CD14-positive monocyte (primary cell): ENCODE measurements around the gene TBC1D22A. TPM values are rescaled to one million over a fixed set of nuclear protein-coding genes. Genes with fewer than 3 reads are reported as not detected.

Experiments
- DNase-seq, 3 donors: peaks; one replicate each; pipeline ENCODE4 v3.0.0-alpha.2; 2011 to 2022
- H2AFZ ChIP-seq: 2 replicates; pipeline ENCODE4 v1.6.0; 2012; ENCODE audit warnings: mild to moderate bottlenecking, low read depth, low read length, inconsistent platforms; ENCODE audit not compliant: insufficient read depth, poor library complexity, severe bottlenecking
- H3K27ac ChIP-seq, 2 donors: 1 replicate in 1 of 2; 2 replicates in 1 of 2; pipeline ENCODE4 v1.5.1; 2012 to 2013; ENCODE audit warnings: low read length in 2 of 2, control low read depth in 1 of 2, inconsistent platforms in 1 of 2, low read depth in 1 of 2, mild to moderate bottlenecking in 1 of 2
- H3K27me3 ChIP-seq, 2 donors: one replicate each; pipeline versions ENCODE4 v1.6.0 to v1.6.1; 2011 to 2013; ENCODE audit warnings: low read length in 2 of 2; ENCODE audit not compliant: control insufficient read depth in 2 of 2, insufficient read depth in 2 of 2
- H3K36me3 ChIP-seq, 2 donors: replicated peaks in 1 of 2; 1 replicate in 1 of 2; 2 replicates in 1 of 2; pipeline versions ENCODE4 v1.5.1 to v1.6.1; 2012 to 2013; ENCODE audit warnings: low read length in 2 of 2, control low read depth in 1 of 2, inconsistent platforms in 1 of 2, mild to moderate bottlenecking in 1 of 2; ENCODE audit not compliant: insufficient read depth in 2 of 2, control insufficient read depth in 1 of 2
- H3K4me1 ChIP-seq, 2 donors: 1 replicate in 1 of 2; 2 replicates in 1 of 2; pipeline versions ENCODE4 v1.5.1 to v1.6.1; 2012 to 2013; ENCODE audit warnings: low read length in 2 of 2, control low read depth in 1 of 2, inconsistent platforms in 1 of 2, mild to moderate bottlenecking in 1 of 2, moderate library complexity in 1 of 2; ENCODE audit not compliant: insufficient read depth in 2 of 2, control insufficient read depth in 1 of 2
- H3K4me2 ChIP-seq: replicated peaks from 2 replicates; pipeline ENCODE3; 2012; ENCODE audit warnings: low read length, moderate library complexity, mild to moderate bottlenecking; ENCODE audit not compliant: poor library complexity, severe bottlenecking; ENCODE audit errors: extremely low read depth
- H3K4me3 ChIP-seq, 3 experiments: fragments of 200-600 bp in 1 of 3; sonication (generic) in 1 of 3; replicated peaks in 1 of 3; 1 replicate in 2 of 3; 2 replicates in 1 of 3; pipeline ENCODE4 v1.5.1; 2011 to 2013; ENCODE audit warnings: low read length in 3 of 3, mild to moderate bottlenecking in 3 of 3, control low read depth in 2 of 3, low read depth in 2 of 3, inconsistent platforms in 1 of 3, moderate library complexity in 1 of 3
- H3K79me2 ChIP-seq: 2 replicates; pipeline ENCODE4 v1.6.0; 2012; ENCODE audit warnings: mild to moderate bottlenecking, control low read depth, inconsistent platforms, low read length, moderate library complexity; ENCODE audit not compliant: insufficient read depth
- H3K9ac ChIP-seq: 2 replicates; pipeline ENCODE4 v1.6.0; 2017; ENCODE audit warnings: low read length, mild to moderate bottlenecking; ENCODE audit not compliant: insufficient read depth, poor library complexity, severe bottlenecking
- H3K9me3 ChIP-seq, 2 donors: replicated peaks in 1 of 2; 1 replicate in 1 of 2; 2 replicates in 1 of 2; pipeline versions ENCODE4 v1.5.1 to v1.6.1; 2012 to 2013; ENCODE audit warnings: low read length in 2 of 2, control low read depth in 1 of 2; ENCODE audit not compliant: control insufficient read depth in 1 of 2, insufficient read depth in 1 of 2
- H4K20me1 ChIP-seq: 2 replicates; pipeline ENCODE4 v1.6.0; 2012; ENCODE audit warnings: mild to moderate bottlenecking, low read length, control low read depth, moderate library complexity; ENCODE audit not compliant: insufficient read depth
- H3K27ac Mint-ChIP-seq, 7 donors: one replicate each; pipeline ENCODE4 v1.8.0; 2020; ENCODE audit warnings: mild to moderate bottlenecking in 7 of 7, mixed read lengths in 7 of 7, moderate library complexity in 6 of 7, inconsistent platforms in 2 of 7
- H3K27me3 Mint-ChIP-seq, 3 donors: one replicate each; pipeline ENCODE4 v1.8.0; 2021 to 2022; ENCODE audit warnings: low read depth in 3 of 3, mild to moderate bottlenecking in 3 of 3, mixed read lengths in 3 of 3, moderate library complexity in 3 of 3, inconsistent platforms in 1 of 3
- H3K36me3 Mint-ChIP-seq, 2 donors: one replicate each; pipeline ENCODE4 v1.8.0; 2020; ENCODE audit warnings: mixed read lengths in 2 of 2, inconsistent platforms in 1 of 2, mild to moderate bottlenecking in 1 of 2
- H3K4me1 Mint-ChIP-seq: one replicate; pipeline ENCODE4 v1.8.0; 2020; ENCODE audit warnings: mild to moderate bottlenecking, mixed read lengths
- H3K4me3 Mint-ChIP-seq, 2 donors: one replicate each; pipeline ENCODE4 v1.8.0; 2020; ENCODE audit warnings: mild to moderate bottlenecking in 2 of 2, mixed read lengths in 2 of 2, moderate library complexity in 1 of 2
- H3K9me3 Mint-ChIP-seq, 7 donors: one replicate each; pipeline ENCODE4 v1.8.0; 2020 to 2022; ENCODE audit warnings: mixed read lengths in 7 of 7, mild to moderate bottlenecking in 6 of 7, moderate library complexity in 6 of 7, inconsistent platforms in 2 of 7
- WGBS: methylation state at CpG from one replicate; pipeline ENCODE4 v1.1.5; 2013; ENCODE audit warnings: missing lambda C conversion rate; ENCODE audit not compliant: insufficient coverage; 5-methylcytosine and 5-hydroxymethylcytosine counted together
- intact Hi-C, 2 donors: fragments of 100-400 bp; cut with micrococcal nuclease; formaldehyde crosslinking; loops; one replicate each; pipeline versions ENCODE4 v1.15.0 to v1.15.1; 2023
- polyA plus RNA-seq, 3 donors: library from polyadenylated mRNA; depleted of rRNA in 1 of 3; unstranded in 2 of 3; stranded (reverse) in 1 of 3; fragments of 300-500 nt in 2 of 3; fragments of >200 nt in 1 of 3; fragmentation: Illumina TruSeq in 2 of 3; gene quantifications; 1 replicate in 2 of 3; 2 replicates in 1 of 3; pipeline ENCODE4 v1.2.3, GENCODE V29; 2012 to 2021
- TF ChIP-seq, protein P1 (sequence below): fragments of 200-600 bp; IDR thresholded peaks from one replicate; pipeline ENCODE4 v1.8.0; 2022; ENCODE audit warnings: antibody characterized with exemption, mild to moderate bottlenecking

The TBC1D22A gene
- polyA plus RNA-seq, 3 donors = 25.9 to 36.2 (median 29.5) TPM

DNA sequence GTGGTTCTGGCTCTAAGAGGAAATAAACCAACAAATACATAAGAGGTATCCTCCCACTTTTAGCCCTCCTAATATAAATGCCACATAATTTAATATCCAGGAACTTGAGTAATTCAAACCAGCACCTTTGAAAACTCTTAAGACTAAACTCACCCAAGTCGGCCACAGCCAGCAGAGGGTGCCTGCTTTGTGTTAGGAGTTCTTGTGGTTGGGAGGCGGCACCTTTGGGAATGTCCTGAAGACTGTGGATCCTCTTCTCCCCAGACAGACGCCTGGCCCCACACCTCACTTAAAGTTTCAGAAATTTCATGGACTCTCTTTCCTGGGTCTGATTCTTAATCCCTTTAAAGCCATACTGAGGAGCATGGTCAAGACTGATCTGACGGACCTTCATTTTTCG is 169.0 kb downstream of the TBC1D22A start:
- H3K27ac ChIP-seq = no peak overlapping the region
- no peaks in the 10 kb centered on the region for H3K27me3 ChIP-seq
- Mint-ChIP-seq H3K36me3 (peaks cover 62 to 72% of the 10 kb centered on the region in 2 donors), H3K4me1 (peaks cover 36% of the 10 kb centered on the region), H3K27ac (no peak overlapping the region), H3K9me3 (no peaks in the 10 kb centered on the region), H3K4me3 (no peak overlapping the region), H3K27me3 (peaks cover 0 to 4% (median 2%) of the 10 kb centered on the region in 3 donors)
- no peak for DNase-seq
- H3K4me1 ChIP-seq = peaks cover 0 to 8% of the 10 kb centered on the region in 2 donors
- no peak overlapping the region for H3K4me2 ChIP-seq
- peaks cover 8 to 77% of the 10 kb centered on the region in 2 donors for H3K36me3 ChIP-seq
- H3K79me2 ChIP-seq = no peaks in the 10 kb centered on the region
- no peaks in the 10 kb centered on the region for H3K9me3 ChIP-seq
- peaks cover 65% of the 10 kb centered on the region for H4K20me1 ChIP-seq
- TF ChIP-seq, protein P1, sequence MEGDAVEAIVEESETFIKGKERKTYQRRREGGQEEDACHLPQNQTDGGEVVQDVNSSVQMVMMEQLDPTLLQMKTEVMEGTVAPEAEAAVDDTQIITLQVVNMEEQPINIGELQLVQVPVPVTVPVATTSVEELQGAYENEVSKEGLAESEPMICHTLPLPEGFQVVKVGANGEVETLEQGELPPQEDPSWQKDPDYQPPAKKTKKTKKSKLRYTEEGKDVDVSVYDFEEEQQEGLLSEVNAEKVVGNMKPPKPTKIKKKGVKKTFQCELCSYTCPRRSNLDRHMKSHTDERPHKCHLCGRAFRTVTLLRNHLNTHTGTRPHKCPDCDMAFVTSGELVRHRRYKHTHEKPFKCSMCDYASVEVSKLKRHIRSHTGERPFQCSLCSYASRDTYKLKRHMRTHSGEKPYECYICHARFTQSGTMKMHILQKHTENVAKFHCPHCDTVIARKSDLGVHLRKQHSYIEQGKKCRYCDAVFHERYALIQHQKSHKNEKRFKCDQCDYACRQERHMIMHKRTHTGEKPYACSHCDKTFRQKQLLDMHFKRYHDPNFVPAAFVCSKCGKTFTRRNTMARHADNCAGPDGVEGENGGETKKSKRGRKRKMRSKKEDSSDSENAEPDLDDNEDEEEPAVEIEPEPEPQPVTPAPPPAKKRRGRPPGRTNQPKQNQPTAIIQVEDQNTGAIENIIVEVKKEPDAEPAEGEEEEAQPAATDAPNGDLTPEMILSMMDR = no peak
- intact Hi-C loops = no loop called here
- H3K4me3 ChIP-seq = no peak overlapping the region
- H3K9ac ChIP-seq = no peak overlapping the region
- no peak overlapping the region for H2AFZ ChIP-seq
- 100% methylated on average over 2 of the region's 5 CpGs for WGBS

DNA sequence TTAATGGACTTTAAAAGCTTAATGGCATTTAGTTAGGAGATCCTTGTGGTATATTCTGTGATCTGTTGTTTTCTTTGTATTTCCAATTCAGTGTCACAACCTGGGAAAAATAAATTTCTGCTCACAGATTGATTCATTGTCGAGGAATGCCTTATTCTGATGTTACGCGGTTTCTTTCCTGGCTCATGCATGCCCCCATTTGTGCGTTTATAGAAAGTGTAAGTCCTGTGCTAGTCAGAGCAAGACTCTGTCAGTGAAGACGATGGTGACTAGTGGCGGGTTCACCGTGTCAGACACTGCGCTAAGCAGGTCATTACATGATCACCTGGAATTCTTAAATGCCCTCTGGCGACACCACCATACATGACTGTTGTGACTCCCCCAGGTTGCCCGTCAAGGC is 169.4 kb downstream of the TBC1D22A start:
- no peak overlapping the region for H3K4me2 ChIP-seq
- no peak overlapping the region for H2AFZ ChIP-seq
- H3K4me1 ChIP-seq = peaks cover 0 to 8% of the 10 kb centered on the region in 2 donors
- TF ChIP-seq, protein P1 = no peak
- H3K79me2 ChIP-seq = no peaks in the 10 kb centered on the region
- Mint-ChIP-seq H3K27ac (peak overlapping the region in 1 of 7 donors; percentile 10), H3K4me3 (no peak overlapping the region), H3K27me3 (peaks cover 0 to 4% (median 2%) of the 10 kb centered on the region in 3 donors), H3K4me1 (peaks cover 36% of the 10 kb centered on the region), H3K9me3 (no peaks in the 10 kb centered on the region), H3K36me3 (peaks cover 62 to 75% of the 10 kb centered on the region in 2 donors)
- H3K9ac ChIP-seq = no peak overlapping the region
- H3K27ac ChIP-seq = no peak overlapping the region
- H3K27me3 ChIP-seq = no peaks in the 10 kb centered on the region
- WGBS = 97% methylated on average over 10 of the region's 10 CpGs
- peaks cover 8 to 77% of the 10 kb centered on the region in 2 donors for H3K36me3 ChIP-seq
- intact Hi-C loops = no loop called here
- H4K20me1 ChIP-seq = peaks cover 67% of the 10 kb centered on the region
- H3K4me3 ChIP-seq = no peak overlapping the region
- DNase-seq = no peak
- no peaks in the 10 kb centered on the region for H3K9me3 ChIP-seq
